ENCODE measurements around the gene PABPN1L.

DNA sequence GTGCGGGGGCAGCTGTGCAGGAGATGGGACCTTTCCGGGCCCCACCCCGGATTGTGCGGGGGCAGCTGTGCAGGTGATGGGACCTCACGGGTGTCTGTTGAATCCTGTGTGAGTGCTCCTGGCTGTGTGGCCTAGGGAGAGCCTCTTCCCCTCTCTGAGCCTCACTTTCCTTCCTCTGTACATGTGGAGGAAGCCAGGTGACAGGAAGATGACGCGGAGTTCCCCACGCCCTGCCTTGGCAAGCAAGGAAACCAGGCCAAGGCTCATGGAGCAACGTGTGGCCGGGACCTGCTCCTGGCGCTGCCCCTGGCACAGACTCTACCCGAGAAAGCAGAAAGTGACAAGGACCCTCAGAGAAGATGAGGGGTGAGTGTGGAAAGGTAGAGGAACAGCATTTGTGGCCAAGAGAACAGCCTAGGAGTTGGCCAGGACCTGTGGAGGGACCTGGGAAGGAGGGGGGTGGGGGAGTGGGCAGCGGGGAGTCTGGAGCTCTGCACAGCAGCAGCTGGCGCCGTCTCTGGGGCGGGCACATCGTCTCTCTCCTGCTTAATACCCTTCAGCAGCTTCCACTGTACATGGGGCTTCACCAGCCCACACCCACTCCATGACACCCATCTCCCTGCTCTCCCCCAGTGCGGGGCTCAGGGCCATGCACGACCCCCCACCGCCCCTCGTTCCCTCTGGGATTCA lies 38.4 kb upstream of the PABPN1L start:
- TF ChIP-seq BHLHE40 (IDR thresholded peaks at IDR 0.05; ENCODE audit: low read depth, low read length) = no peak
- TF ChIP-seq, protein P1, sequence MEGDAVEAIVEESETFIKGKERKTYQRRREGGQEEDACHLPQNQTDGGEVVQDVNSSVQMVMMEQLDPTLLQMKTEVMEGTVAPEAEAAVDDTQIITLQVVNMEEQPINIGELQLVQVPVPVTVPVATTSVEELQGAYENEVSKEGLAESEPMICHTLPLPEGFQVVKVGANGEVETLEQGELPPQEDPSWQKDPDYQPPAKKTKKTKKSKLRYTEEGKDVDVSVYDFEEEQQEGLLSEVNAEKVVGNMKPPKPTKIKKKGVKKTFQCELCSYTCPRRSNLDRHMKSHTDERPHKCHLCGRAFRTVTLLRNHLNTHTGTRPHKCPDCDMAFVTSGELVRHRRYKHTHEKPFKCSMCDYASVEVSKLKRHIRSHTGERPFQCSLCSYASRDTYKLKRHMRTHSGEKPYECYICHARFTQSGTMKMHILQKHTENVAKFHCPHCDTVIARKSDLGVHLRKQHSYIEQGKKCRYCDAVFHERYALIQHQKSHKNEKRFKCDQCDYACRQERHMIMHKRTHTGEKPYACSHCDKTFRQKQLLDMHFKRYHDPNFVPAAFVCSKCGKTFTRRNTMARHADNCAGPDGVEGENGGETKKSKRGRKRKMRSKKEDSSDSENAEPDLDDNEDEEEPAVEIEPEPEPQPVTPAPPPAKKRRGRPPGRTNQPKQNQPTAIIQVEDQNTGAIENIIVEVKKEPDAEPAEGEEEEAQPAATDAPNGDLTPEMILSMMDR (IDR thresholded peaks at IDR 0.05) = no peak
- TF ChIP-seq ZNF302 (CRISPR knock-in tag; IDR thresholded peaks at IDR 0.05) = no peak
- TF ChIP-seq CHD2 (IDR thresholded peaks at IDR 0.05; ENCODE audit: low read length, partially characterized antibody) = no peak
- TF ChIP-seq, protein P2, sequence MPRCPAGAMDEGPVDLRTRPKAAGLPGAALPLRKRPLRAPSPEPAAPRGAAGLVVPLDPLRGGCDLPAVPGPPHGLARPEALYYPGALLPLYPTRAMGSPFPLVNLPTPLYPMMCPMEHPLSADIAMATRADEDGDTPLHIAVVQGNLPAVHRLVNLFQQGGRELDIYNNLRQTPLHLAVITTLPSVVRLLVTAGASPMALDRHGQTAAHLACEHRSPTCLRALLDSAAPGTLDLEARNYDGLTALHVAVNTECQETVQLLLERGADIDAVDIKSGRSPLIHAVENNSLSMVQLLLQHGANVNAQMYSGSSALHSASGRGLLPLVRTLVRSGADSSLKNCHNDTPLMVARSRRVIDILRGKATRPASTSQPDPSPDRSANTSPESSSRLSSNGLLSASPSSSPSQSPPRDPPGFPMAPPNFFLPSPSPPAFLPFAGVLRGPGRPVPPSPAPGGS (IDR thresholded peaks at IDR 0.05) = no peak
- TF ChIP-seq, protein P3, sequence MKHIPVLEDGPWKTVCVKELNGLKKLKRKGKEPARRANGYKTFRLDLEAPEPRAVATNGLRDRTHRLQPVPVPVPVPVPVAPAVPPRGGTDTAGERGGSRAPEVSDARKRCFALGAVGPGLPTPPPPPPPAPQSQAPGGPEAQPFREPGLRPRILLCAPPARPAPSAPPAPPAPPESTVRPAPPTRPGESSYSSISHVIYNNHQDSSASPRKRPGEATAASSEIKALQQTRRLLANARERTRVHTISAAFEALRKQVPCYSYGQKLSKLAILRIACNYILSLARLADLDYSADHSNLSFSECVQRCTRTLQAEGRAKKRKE (CRISPR knock-in tag; IDR thresholded peaks at IDR 0.05; ENCODE audit: low read depth) = no peak
- TF ChIP-seq POLR2A (IDR thresholded peaks at IDR 0.05; ENCODE audit: low read length) = no peak
- TF ChIP-seq MYC (IDR thresholded peaks at IDR 0.05; ENCODE audit: borderline replicate concordance, low read length) = no peak
- TF ChIP-seq KDM5A (IDR thresholded peaks at IDR 0.05) = no peak
- no peak for TF ChIP-seq EP300 (IDR thresholded peaks at IDR 0.05)
- TF ChIP-seq HOXB5 (CRISPR knock-in tag; IDR thresholded peaks at IDR 0.05) = no peak
- TF ChIP-seq JUN (IDR thresholded peaks at IDR 0.05) = no peak
